KMS-11 (cell line): ENCODE results near the gene CNGB1.
A peak's percentile ranks its signal among the peaks of the same experiment; 100 is the strongest.

Source experiments
- H2AFZ ChIP-seq: fragments of 200-600 bp; sonication (generic); 2 replicates; pipeline ENCODE4 v1.6.1; 2016; ENCODE audit warnings: antibody characterized with exemption, mixed run types, low read depth
- H3K27ac ChIP-seq: fragments of 200-600 bp; sonication (generic); 2 replicates; pipeline ENCODE4 v1.6.1; 2016; ENCODE audit warnings: mild to moderate bottlenecking, mixed run types
- H3K27me3 ChIP-seq: fragments of 200-600 bp; sonication (generic); 2 replicates; pipeline ENCODE4 v1.6.1; 2017; ENCODE audit warnings: mild to moderate bottlenecking, low read depth, mixed run types, moderate library complexity; ENCODE audit not compliant: insufficient read depth
- H3K36me3 ChIP-seq: fragments of 200-600 bp; sonication (generic); 2 replicates; pipeline ENCODE4 v1.6.1; 2017; ENCODE audit warnings: mild to moderate bottlenecking, mixed run types; ENCODE audit not compliant: insufficient read depth
- H3K4me1 ChIP-seq: fragments of 200-600 bp; sonication (generic); 2 replicates; pipeline ENCODE4 v1.6.1; 2016; ENCODE audit warnings: mild to moderate bottlenecking, low read depth, mixed run types; ENCODE audit not compliant: poor library complexity, severe bottlenecking
- H3K4me2 ChIP-seq: fragments of 200-600 bp; sonication (generic); 2 replicates; pipeline ENCODE4 v1.7.0; 2016; ENCODE audit warnings: mild to moderate bottlenecking, mixed run types
- H3K4me3 ChIP-seq: fragments of 200-600 bp; sonication (generic); IDR thresholded peaks from 2 replicates; pipeline ENCODE4 v1.6.1; 2017; ENCODE audit warnings: low read depth, low read length, mixed read lengths; ENCODE audit not compliant: insufficient read depth
- H3K79me2 ChIP-seq: fragments of 200-600 bp; sonication (generic); 2 replicates; pipeline ENCODE4 v1.6.1; 2016; ENCODE audit warnings: low read depth, mixed run types; ENCODE audit not compliant: insufficient read depth
- H3K9ac ChIP-seq: fragments of 200-600 bp; sonication (generic); 2 replicates; pipeline ENCODE4 v1.6.1; 2016; ENCODE audit warnings: mild to moderate bottlenecking, mixed run types
- H4K20me1 ChIP-seq: fragments of 200-600 bp; sonication (generic); 2 replicates; pipeline ENCODE4 v1.6.1; 2016; ENCODE audit warnings: mild to moderate bottlenecking, mixed run types; ENCODE audit not compliant: insufficient read depth
- TF ChIP-seq, protein P1 (sequence below): fragments of 200-600 bp; sonication (generic); conservative IDR thresholded peaks from 2 replicates; pipeline ENCODE4 v1.6.1; 2017; ENCODE audit warnings: low read depth, mild to moderate bottlenecking, antibody characterized with exemption, low read length, moderate library complexity, mixed read lengths

The CNGB1 gene

DNA sequence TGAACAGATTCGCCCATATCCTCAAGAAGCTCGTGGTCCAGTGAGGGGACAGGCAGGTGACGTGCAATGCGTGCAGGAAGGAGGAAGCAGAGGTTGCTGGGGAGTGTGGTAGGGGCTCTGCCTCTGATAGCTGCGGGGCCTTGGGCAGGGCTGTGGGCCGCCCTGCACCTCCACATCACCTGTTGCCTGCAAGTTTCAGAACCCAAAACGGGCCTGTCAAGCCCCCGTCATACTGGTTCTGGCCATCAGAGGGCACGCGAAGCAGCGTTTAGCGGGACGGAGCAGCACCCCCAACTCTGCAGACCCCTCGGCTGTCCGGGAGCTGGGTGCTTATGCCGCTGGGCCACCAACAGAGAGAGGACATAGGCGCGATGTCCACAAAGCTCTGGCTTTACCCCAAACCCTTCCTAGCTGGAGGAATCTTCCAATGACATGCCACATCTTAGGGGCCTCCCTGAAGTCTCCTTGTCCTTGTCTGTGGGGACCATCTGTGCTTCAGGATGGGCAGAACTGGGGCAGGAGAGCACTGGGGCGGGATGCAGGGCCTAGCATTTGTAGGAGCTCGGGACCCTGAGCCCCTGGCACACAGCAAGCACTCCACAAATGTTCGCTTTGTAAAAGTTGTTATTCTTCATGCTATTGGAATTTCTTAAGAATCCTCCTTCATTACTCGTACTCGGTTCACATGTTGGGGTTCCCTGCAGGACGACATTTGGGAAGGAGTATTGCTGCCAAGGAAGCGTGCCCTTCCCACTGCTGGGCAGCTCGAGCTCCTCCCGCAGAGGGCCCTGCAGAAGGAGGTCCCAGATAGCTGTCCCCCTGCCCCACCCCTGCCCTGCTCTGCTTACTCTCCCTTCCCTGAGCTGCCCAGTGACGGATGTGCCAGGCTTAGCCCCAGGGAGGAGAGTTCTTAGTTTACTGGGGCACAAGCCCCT, 64.3 kb downstream of the CNGB1 start:
- Histone ChIP-seq H3K9ac (no peak overlapping the region), H3K4me2 (no peak overlapping the region), H3K36me3 (no peaks in the 10 kb centered on the region)

DNA sequence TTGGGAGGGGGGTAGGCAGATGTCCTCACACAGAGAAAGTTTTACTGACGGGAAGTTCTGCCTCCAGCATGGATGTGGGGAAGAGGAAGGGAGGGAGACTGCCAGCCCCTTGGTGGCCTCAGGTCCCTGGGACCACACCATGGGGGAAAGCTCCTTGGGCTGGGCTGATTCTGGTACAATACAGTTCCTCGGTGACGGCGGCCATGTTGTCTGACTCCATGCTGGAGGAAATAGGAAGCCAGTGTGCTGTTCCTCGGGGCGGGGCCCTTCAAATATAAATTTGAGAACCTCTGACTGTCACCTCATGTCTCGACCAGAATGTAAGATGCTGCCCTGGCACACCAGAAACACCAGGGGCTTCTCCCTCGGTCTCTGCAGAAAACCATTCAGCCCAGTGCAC, 66.8 kb downstream of the CNGB1 start:
- H3K27me3 ChIP-seq, result no peaks in the 10 kb centered on the region; the same call in 1 of the 2 replicates
- H3K9ac ChIP-seq, result no peak overlapping the region
- no peaks in the 10 kb centered on the region for H3K36me3 ChIP-seq
- H3K27ac ChIP-seq, result no peak overlapping the region
- no peak overlapping the region for H3K4me2 ChIP-seq
- no peak overlapping the region for H2AFZ ChIP-seq
- H3K79me2 ChIP-seq, result no peaks in the 10 kb centered on the region
- no peaks in the 10 kb centered on the region for H4K20me1 ChIP-seq
- H3K4me3 ChIP-seq, result no peak overlapping the region
- H3K4me1 ChIP-seq, result peaks cover 5% of the 10 kb centered on the region
- TF ChIP-seq, protein P1, sequence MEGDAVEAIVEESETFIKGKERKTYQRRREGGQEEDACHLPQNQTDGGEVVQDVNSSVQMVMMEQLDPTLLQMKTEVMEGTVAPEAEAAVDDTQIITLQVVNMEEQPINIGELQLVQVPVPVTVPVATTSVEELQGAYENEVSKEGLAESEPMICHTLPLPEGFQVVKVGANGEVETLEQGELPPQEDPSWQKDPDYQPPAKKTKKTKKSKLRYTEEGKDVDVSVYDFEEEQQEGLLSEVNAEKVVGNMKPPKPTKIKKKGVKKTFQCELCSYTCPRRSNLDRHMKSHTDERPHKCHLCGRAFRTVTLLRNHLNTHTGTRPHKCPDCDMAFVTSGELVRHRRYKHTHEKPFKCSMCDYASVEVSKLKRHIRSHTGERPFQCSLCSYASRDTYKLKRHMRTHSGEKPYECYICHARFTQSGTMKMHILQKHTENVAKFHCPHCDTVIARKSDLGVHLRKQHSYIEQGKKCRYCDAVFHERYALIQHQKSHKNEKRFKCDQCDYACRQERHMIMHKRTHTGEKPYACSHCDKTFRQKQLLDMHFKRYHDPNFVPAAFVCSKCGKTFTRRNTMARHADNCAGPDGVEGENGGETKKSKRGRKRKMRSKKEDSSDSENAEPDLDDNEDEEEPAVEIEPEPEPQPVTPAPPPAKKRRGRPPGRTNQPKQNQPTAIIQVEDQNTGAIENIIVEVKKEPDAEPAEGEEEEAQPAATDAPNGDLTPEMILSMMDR, result no peak

More for the DNA sequence above, 64.3 kb downstream of the CNGB1 start:
- no peak overlapping the region; the same call in 1 of the 2 replicates for H2AFZ ChIP-seq
- H3K27ac ChIP-seq, result no peak overlapping the region
- H4K20me1 ChIP-seq, result no peaks in the 10 kb centered on the region
- no peaks in the 10 kb centered on the region; the same call in 1 of the 2 replicates for H3K27me3 ChIP-seq
- TF ChIP-seq, protein P1, result peak; percentile 52
- H3K4me3 ChIP-seq, result no peak overlapping the region
- H3K4me1 ChIP-seq, result no peaks in the 10 kb centered on the region
- H3K79me2 ChIP-seq, result no peaks in the 10 kb centered on the region

DNA sequence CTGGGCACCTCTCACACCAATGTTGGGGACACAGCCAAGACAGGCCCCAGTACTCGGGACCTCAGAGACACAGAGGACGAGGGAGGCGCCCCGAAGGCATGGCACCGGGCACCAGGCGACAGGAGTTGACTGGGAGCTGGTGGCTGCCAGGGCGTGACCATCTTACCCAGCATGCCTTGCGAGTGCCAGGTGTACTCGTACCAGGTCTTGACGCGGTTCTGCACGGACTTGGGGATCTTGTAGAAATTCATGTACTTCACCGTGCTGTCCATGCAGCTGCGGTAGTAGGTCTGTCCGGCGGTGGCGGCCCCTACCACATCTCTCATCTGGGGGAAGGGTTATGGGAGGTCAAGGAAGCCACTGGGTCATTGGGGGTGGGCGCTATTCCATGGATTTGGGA, 67.3 kb downstream of the CNGB1 start:
- H3K4me2 ChIP-seq, result no peak overlapping the region
- H3K27me3 ChIP-seq, result no peaks in the 10 kb centered on the region; the same call in 1 of the 2 replicates
- H4K20me1 ChIP-seq, result no peaks in the 10 kb centered on the region
- H3K9ac ChIP-seq, result no peak overlapping the region
- H3K27ac ChIP-seq, result no peak overlapping the region
- no peaks in the 10 kb centered on the region for H3K79me2 ChIP-seq
- no peak overlapping the region for H2AFZ ChIP-seq
- no peaks in the 10 kb centered on the region for H3K36me3 ChIP-seq
- no peak overlapping the region for H3K4me3 ChIP-seq
- H3K4me1 ChIP-seq, result peaks cover 5% of the 10 kb centered on the region
- TF ChIP-seq, protein P1, result no peak

DNA sequence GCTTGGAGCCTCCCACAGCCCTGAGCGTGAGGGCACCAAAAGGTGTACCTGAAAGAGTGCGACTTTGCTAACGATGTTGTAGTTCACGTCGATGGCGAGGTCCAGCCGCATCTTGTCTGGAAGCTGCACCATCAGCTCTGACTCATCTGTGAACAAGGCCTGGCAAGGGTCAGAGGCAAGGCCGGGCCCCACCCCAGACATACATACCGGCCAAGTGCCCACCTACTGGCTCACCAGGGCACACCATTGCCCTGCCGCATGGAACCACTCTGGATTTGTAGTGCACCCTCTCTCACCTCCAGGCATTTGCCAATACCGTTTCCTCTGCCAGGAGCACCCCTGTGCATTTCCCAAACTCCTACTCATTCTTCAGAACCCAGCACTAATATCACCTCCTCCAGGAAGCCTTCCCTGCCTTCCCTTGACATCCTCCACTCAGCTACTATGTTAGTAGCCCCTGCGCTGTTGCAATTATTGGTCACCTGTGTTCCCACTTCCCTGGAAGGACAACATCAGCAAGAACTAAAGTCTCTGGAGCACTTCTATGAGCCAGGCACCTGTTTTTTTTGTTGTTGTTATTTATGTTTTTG, 69.4 kb downstream of the CNGB1 start:
- no peak overlapping the region for H2AFZ ChIP-seq
- H3K4me1 ChIP-seq, result peaks cover 5% of the 10 kb centered on the region
- no peaks in the 10 kb centered on the region for H3K79me2 ChIP-seq
- H3K4me3 ChIP-seq, result no peak overlapping the region
- H3K36me3 ChIP-seq, result no peaks in the 10 kb centered on the region
- no peak overlapping the region for H3K4me2 ChIP-seq
- no peak overlapping the region for H3K27ac ChIP-seq
- TF ChIP-seq, protein P1, result no peak
- H3K9ac ChIP-seq, result no peak overlapping the region
- H4K20me1 ChIP-seq, result no peaks in the 10 kb centered on the region
- H3K27me3 ChIP-seq, result no peaks in the 10 kb centered on the region; the same call in 1 of the 2 replicates
